ENCODE measurements around the gene OTX2.

DNA sequence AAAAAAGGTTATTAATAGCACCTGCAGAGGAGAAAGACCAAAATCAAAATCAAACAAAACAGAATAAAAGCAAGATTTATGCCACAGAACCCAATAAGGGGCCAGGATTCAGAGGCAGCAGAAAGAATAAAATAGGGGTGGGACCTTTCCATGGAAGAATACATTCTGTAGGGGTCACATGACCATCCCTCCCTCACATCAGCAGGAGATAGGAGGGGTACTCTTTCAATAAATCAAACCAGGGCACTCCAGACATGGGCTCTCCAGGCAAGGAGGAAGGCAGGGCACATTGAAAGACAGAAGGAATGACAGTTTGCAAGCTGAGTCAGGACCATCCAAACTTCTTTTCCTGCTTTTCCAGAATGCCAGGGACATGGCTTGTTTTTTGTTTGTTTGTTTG lies 39.8 kb downstream of the OTX2 start:
- TF ChIP-seq, protein P1, sequence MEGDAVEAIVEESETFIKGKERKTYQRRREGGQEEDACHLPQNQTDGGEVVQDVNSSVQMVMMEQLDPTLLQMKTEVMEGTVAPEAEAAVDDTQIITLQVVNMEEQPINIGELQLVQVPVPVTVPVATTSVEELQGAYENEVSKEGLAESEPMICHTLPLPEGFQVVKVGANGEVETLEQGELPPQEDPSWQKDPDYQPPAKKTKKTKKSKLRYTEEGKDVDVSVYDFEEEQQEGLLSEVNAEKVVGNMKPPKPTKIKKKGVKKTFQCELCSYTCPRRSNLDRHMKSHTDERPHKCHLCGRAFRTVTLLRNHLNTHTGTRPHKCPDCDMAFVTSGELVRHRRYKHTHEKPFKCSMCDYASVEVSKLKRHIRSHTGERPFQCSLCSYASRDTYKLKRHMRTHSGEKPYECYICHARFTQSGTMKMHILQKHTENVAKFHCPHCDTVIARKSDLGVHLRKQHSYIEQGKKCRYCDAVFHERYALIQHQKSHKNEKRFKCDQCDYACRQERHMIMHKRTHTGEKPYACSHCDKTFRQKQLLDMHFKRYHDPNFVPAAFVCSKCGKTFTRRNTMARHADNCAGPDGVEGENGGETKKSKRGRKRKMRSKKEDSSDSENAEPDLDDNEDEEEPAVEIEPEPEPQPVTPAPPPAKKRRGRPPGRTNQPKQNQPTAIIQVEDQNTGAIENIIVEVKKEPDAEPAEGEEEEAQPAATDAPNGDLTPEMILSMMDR (IDR thresholded peaks at IDR 0.05 in 2 of 3, conservative IDR thresholded peaks at IDR 0.05 in 1 of 3; ENCODE audit: borderline replicate concordance in 1 of 3, insufficient read depth in 1 of 3, low read depth in 2 of 3, low read length in 2 of 3): no peak
- no peak for TF ChIP-seq POLR2A (IDR thresholded peaks at IDR 0.05; ENCODE audit: borderline replicate concordance, extremely low read depth, insufficient read depth, insufficient read length)
- no peak for TF ChIP-seq SRF (IDR thresholded peaks at IDR 0.05; ENCODE audit: low read depth)
- TF ChIP-seq POLR2AphosphoS5 (IDR thresholded peaks at IDR 0.05; ENCODE audit: low read depth, low read length): no peak
- no peak for TF ChIP-seq RAD21 (IDR thresholded peaks at IDR 0.05; ENCODE audit: low read depth)
- no peak for TF ChIP-seq JUND (IDR thresholded peaks at IDR 0.05)
- no peak for TF ChIP-seq CEBPB (IDR thresholded peaks at IDR 0.05; ENCODE audit: low read depth)
- TF ChIP-seq EZH2 (IDR thresholded peaks at IDR 0.05): no peak
- TF ChIP-seq, protein P2, sequence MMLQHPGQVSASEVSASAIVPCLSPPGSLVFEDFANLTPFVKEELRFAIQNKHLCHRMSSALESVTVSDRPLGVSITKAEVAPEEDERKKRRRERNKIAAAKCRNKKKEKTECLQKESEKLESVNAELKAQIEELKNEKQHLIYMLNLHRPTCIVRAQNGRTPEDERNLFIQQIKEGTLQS (IDR thresholded peaks at IDR 0.05): no peak
- TF ChIP-seq, protein P3, sequence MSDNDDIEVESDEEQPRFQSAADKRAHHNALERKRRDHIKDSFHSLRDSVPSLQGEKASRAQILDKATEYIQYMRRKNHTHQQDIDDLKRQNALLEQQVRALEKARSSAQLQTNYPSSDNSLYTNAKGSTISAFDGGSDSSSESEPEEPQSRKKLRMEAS (IDR thresholded peaks at IDR 0.05): no peak
